ACC112 (cell line): ENCODE results near the gene EGLN1.

Experiments used
- H2AFZ ChIP-seq: fragments of 200-600 bp; sonication (generic); one replicate; pipeline ENCODE4 v1.6.0; 2017; ENCODE audit warnings: antibody characterized with exemption, low read length; ENCODE audit not compliant: unreplicated experiment
- H3K27ac ChIP-seq: fragments of 200-600 bp; sonication (generic); 2 replicates; pipeline ENCODE4 v1.5.1; 2014; ENCODE audit warnings: low read depth, mild to moderate bottlenecking, antibody characterized with exemption, low read length, moderate library complexity
- H3K27me3 ChIP-seq: fragments of 200-600 bp; sonication (generic); 2 replicates; pipeline ENCODE4 v1.6.1; 2014; ENCODE audit warnings: mild to moderate bottlenecking, antibody characterized with exemption, low read length, moderate library complexity, mixed read lengths; ENCODE audit not compliant: insufficient read depth
- H3K36me3 ChIP-seq: fragments of 200-600 bp; sonication (generic); 2 replicates; pipeline ENCODE4 v1.6.1; 2016; ENCODE audit warnings: mild to moderate bottlenecking, antibody characterized with exemption, low read length, moderate library complexity, mixed read lengths; ENCODE audit not compliant: insufficient read depth
- H3K4me1 ChIP-seq: fragments of 200-600 bp; sonication (generic); one replicate; pipeline ENCODE4 v1.6.1; 2016; ENCODE audit warnings: low read length, mixed read lengths; ENCODE audit not compliant: insufficient read depth, unreplicated experiment, control insufficient read depth
- H3K4me3 ChIP-seq: fragments of 200-600 bp; sonication (generic); 2 replicates; pipeline ENCODE4 v1.5.1; 2014; ENCODE audit warnings: mild to moderate bottlenecking, low read depth, low read length
- H3K79me2 ChIP-seq: fragments of 200-600 bp; sonication (generic); one replicate; pipeline ENCODE4 v1.6.0; 2016; ENCODE audit warnings: low read length; ENCODE audit not compliant: control insufficient read depth, unreplicated experiment, insufficient read depth

The EGLN1 gene

GRCh38 chr1:231421546-231421970 is 529 bp downstream of the EGLN1 start:
- H3K4me1 ChIP-seq, result peaks cover 38% of the 10 kb centered on the region
- H3K79me2 ChIP-seq, result peaks cover 51% of the 10 kb centered on the region
- H3K27ac ChIP-seq, result peak overlapping the region; percentile 83
- H3K36me3 ChIP-seq, result no peaks in the 10 kb centered on the region
- no peaks in the 10 kb centered on the region for H3K27me3 ChIP-seq
- no peak overlapping the region for H2AFZ ChIP-seq
- peak overlapping the region; percentile 97 for H3K4me3 ChIP-seq

GRCh38 chr1:231420959-231421545 is 1.0 kb downstream of the EGLN1 start:
- Histone ChIP-seq H3K27ac (peak overlapping the region; percentile 83), H3K36me3 (no peaks in the 10 kb centered on the region), H3K4me1 (peaks cover 38% of the 10 kb centered on the region), H3K27me3 (no peaks in the 10 kb centered on the region), H3K4me3 (peak overlapping the region; percentile 97), H3K79me2 (peaks cover 55% of the 10 kb centered on the region), H2AFZ (no peak overlapping the region)

- H3K79me2 ChIP-seq, result peaks cover 62% of the 10 kb centered on the region
- no peaks in the 10 kb centered on the region for H3K36me3 ChIP-seq
- H3K4me3 ChIP-seq, result peak overlapping the region; percentile 97
- H3K27ac ChIP-seq, result peak overlapping the region; percentile 83
- H3K4me1 ChIP-seq, result peaks cover 37% of the 10 kb centered on the region
- no peak overlapping the region for H2AFZ ChIP-seq
- no peaks in the 10 kb centered on the region for H3K27me3 ChIP-seq
Measured at GRCh38 chr1:231420299-231420958, 1.7 kb downstream of the EGLN1 start.

- Histone ChIP-seq H3K27me3 (no peaks in the 10 kb centered on the region), H3K27ac (peak overlapping the region; percentile 83), H2AFZ (no peak overlapping the region), H3K4me3 (peak overlapping the region; percentile 97), H3K36me3 (no peaks in the 10 kb centered on the region), H3K79me2 (peaks cover 68% of the 10 kb centered on the region), H3K4me1 (peaks cover 31% of the 10 kb centered on the region)
Measured at GRCh38 chr1:231419738-231420298, 2.3 kb downstream of the EGLN1 start.

- H3K79me2 ChIP-seq, result peaks cover 74% of the 10 kb centered on the region
- no peaks in the 10 kb centered on the region for H3K27me3 ChIP-seq
- no peak overlapping the region for H2AFZ ChIP-seq
- peak overlapping the region; percentile 97 for H3K4me3 ChIP-seq
- H3K4me1 ChIP-seq, result peaks cover 34% of the 10 kb centered on the region
- H3K27ac ChIP-seq, result peak overlapping the region; percentile 83; the same call in 1 of the 2 replicates
- H3K36me3 ChIP-seq, result no peaks in the 10 kb centered on the region
Measured at GRCh38 chr1:231419147-231419546, 2.9 kb downstream of the EGLN1 start.

- no peaks in the 10 kb centered on the region for H3K27me3 ChIP-seq
- H3K27ac ChIP-seq, result no peak overlapping the region
- peaks cover 37% of the 10 kb centered on the region for H3K4me1 ChIP-seq
Measured at GRCh38 chr1:231418741-231419107, 3.4 kb downstream of the EGLN1 start.

DNA sequence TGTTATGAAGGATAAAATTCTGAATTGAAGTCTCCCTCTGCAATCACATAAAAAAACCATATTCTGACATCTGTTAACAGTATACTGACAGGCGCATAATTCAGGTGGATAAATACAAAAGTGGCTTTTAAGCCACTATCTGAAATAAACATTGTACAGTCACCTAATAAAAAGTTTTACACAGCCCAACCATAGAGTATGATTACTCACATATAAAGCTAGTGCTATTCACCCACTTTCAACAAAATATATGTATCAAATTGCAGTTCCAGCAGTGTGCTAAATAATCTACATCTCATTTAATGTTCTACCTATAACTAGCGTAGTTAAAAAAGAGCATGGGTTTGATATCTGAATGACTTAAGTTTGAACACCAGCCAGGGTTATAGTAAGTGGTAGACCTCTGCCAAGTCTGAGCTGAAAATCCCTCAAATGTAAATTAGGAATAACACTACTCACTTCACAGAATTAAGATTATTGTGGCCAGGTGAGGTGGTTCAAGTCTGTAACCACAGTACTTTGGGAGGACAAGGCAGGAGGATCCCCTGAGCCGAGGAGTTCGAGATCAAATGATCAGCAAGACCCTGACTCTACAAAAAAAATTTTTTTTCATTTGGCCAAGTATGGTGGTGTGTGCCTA is 3.9 kb downstream of the EGLN1 start:
- Histone ChIP-seq H3K79me2 (peaks cover 84% of the 10 kb centered on the region), H3K4me3 (peak overlapping the region; percentile 97), H3K27me3 (no peaks in the 10 kb centered on the region), H3K36me3 (no peaks in the 10 kb centered on the region), H3K4me1 (peaks cover 32% of the 10 kb centered on the region), H2AFZ (no peak overlapping the region), H3K27ac (no peak overlapping the region)

More at GRCh38 chr1:231418741-231419107, 3.4 kb downstream of the EGLN1 start:
- Histone ChIP-seq H2AFZ (no peak overlapping the region), H3K4me3 (peak overlapping the region; percentile 97), H3K36me3 (no peaks in the 10 kb centered on the region), H3K79me2 (peaks cover 79% of the 10 kb centered on the region)

GRCh38 chr1:231417513-231417912 is 4.6 kb downstream of the EGLN1 start:
- Histone ChIP-seq H3K79me2 (peaks cover 91% of the 10 kb centered on the region), H3K4me3 (peak overlapping the region; percentile 97), H3K27ac (no peak overlapping the region), H3K36me3 (no peaks in the 10 kb centered on the region), H3K4me1 (peaks cover 28% of the 10 kb centered on the region), H2AFZ (no peak overlapping the region), H3K27me3 (no peaks in the 10 kb centered on the region)

GRCh38 chr1:231416901-231417300 is 5.2 kb downstream of the EGLN1 start:
- Histone ChIP-seq H3K4me3 (peak overlapping the region; percentile 97), H3K27me3 (no peaks in the 10 kb centered on the region), H3K79me2 (peaks cover 97% of the 10 kb centered on the region), H2AFZ (no peak overlapping the region), H3K4me1 (peaks cover 28% of the 10 kb centered on the region), H3K27ac (no peak overlapping the region), H3K36me3 (no peaks in the 10 kb centered on the region)

DNA sequence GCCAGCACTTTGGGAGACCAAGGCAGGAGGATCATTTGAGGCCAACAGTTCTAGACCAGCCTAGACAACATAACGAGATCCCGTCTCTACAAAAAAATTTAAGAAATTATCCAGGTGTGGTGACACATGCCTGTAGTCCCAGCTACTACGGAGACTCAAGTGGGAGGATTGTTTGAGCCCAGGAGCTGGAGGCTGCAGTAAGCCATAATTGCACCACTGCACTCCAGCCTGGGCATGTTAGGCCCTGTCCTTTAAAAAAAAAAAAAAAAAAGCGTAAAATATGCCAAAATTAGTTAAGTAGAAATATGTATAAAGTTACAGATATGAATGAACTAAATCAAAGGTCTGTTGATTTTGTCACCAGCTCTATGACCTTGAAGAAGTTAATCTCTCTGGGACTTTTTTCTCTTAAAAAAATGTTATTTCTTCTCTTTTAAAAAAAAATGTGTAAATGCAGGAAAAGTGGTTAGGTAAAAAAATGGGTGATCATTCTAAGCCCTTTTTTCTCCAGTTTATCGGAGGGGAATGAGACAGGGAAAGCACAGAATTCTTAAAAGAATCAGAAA is 7.0 kb downstream of the EGLN1 start:
- H3K4me1 ChIP-seq, result peaks cover 42% of the 10 kb centered on the region
- H3K36me3 ChIP-seq, result no peaks in the 10 kb centered on the region
- peaks cover 94% of the 10 kb centered on the region for H3K79me2 ChIP-seq
- H2AFZ ChIP-seq, result no peak overlapping the region
- H3K27me3 ChIP-seq, result no peaks in the 10 kb centered on the region
- no peak overlapping the region for H3K4me3 ChIP-seq
- no peak overlapping the region for H3K27ac ChIP-seq
